H1 (cell line): ENCODE results near the gene MECR. TPM values are rescaled to one million over a fixed set of nuclear protein-coding genes. Genes with fewer than 3 reads are reported as not detected.

Experiments
- CTCF ChIA-PET: fragments of 300-600 bp; sonication (Branson Sonifier 250); formaldehyde crosslinking; loops from one replicate; lab custom pipeline; 2021; ENCODE audit not compliant: partially characterized antibody; lab: Charles Lee
- POLR2A ChIA-PET: fragments of 300-600 bp; sonication (Branson Sonifier 250); formaldehyde crosslinking; loops from one replicate; lab custom pipeline; 2021; ENCODE audit warnings: inconsistent platforms; ENCODE audit not compliant: partially characterized antibody; lab: Charles Lee
- DNase-seq, 2 experiments: peaks; one replicate each; pipeline versions ENCODE4 v3.0.0 to v3.0.0-alpha.2; 2010 to 2022; ENCODE audit warnings: low spot score in 2 of 2, low read depth in 1 of 2, mixed read lengths in 1 of 2
- FAIRE-seq: peaks from 2 replicates; lab custom pipeline; 2011; peaks lifted over from hg19 to GRCh38; lab: Jason Lieb, UNC
- H2AFZ ChIP-seq: 2 replicates; pipeline ENCODE4 v1.8.1; 2012; ENCODE audit warnings: low read length, inconsistent platforms
- H2AK5ac ChIP-seq: 2 replicates; pipeline ENCODE4 v1.6.1; 2013; ENCODE audit warnings: low read depth, low read length
- H2BK120ac ChIP-seq: replicated peaks from 2 replicates; pipeline ENCODE3; 2013; ENCODE audit warnings: low read depth, low read length, inconsistent platforms
- H2BK12ac ChIP-seq: 2 replicates; pipeline ENCODE4 v1.6.1; 2013; ENCODE audit warnings: low read depth, low read length
- H2BK15ac ChIP-seq: 2 replicates; pipeline ENCODE4 v1.6.1; 2013; ENCODE audit warnings: low read length
- H2BK20ac ChIP-seq: 2 replicates; pipeline ENCODE4 v1.6.1; 2013; ENCODE audit warnings: low read length
- H2BK5ac ChIP-seq: 2 replicates; pipeline ENCODE4 v1.6.1; 2013; ENCODE audit warnings: low read depth, low read length
- H3K14ac ChIP-seq: 2 replicates; pipeline ENCODE4 v1.6.1; 2013; ENCODE audit warnings: inconsistent platforms; ENCODE audit not compliant: insufficient read length
- H3K18ac ChIP-seq: 2 replicates; pipeline ENCODE4 v1.6.1; 2013; ENCODE audit warnings: low read length; ENCODE audit errors: extremely low read depth
- H3K23ac ChIP-seq: 2 replicates; pipeline ENCODE4 v1.6.1; 2013; ENCODE audit warnings: inconsistent platforms; ENCODE audit not compliant: insufficient read length
- H3K23me2 ChIP-seq: 2 replicates; pipeline ENCODE4 v1.6.1; 2013; ENCODE audit warnings: low read depth, low read length
- H3K27ac ChIP-seq: 2 replicates; pipeline ENCODE4 v1.6.1; 2011; ENCODE audit warnings: low read depth, low read length, inconsistent platforms
- H3K27me3 ChIP-seq, 4 experiments: replicated peaks in 1 of 4; 1 replicate in 1 of 4; 2 replicates in 3 of 4; pipeline versions ENCODE4 v1.6.1 to v1.8.1; 2011 to 2013; ENCODE audit warnings: low read length in 3 of 4, mild to moderate bottlenecking in 3 of 4, inconsistent platforms in 2 of 4, mixed read lengths in 2 of 4, moderate library complexity in 1 of 4; ENCODE audit not compliant: control insufficient read depth in 3 of 4, insufficient read depth in 3 of 4; ENCODE audit errors: extremely low read depth in 1 of 4
- H3K36me3 ChIP-seq, 4 experiments: 2 replicates each; pipeline versions ENCODE4 v1.6.1 to v1.8.1; 2011 to 2013; ENCODE audit warnings: mild to moderate bottlenecking in 4 of 4, low read length in 3 of 4, moderate library complexity in 2 of 4, control low read depth in 1 of 4, inconsistent platforms in 1 of 4; ENCODE audit not compliant: insufficient read depth in 4 of 4, control insufficient read depth in 2 of 4
- H3K4ac ChIP-seq: replicated peaks from 2 replicates; pipeline ENCODE3; 2013; ENCODE audit warnings: low read length, low read depth, mixed read lengths, inconsistent platforms; ENCODE audit not compliant: insufficient read length
- H3K4me1 ChIP-seq, 4 experiments: replicated peaks in 1 of 4; 1 replicate in 1 of 4; 2 replicates in 3 of 4; pipeline versions ENCODE4 v1.6.1 to v1.8.1; 2011 to 2013; ENCODE audit warnings: low read length in 3 of 4, inconsistent platforms in 2 of 4, mixed read lengths in 1 of 4; ENCODE audit not compliant: insufficient read depth in 4 of 4, control insufficient read depth in 3 of 4
- H3K4me2 ChIP-seq, 2 experiments: 2 replicates each; pipeline versions ENCODE4 v1.6.1 to v1.8.1; 2011 to 2013; ENCODE audit warnings: low read depth in 2 of 2, low read length in 2 of 2, control low read depth in 1 of 2, inconsistent platforms in 1 of 2, mild to moderate bottlenecking in 1 of 2; ENCODE audit not compliant: insufficient read depth in 1 of 2
- H3K4me3 ChIP-seq, 4 experiments: fragments of 200-600, 300-600 bp in 1 of 4; sonication (generic), shearing (Covaris generic), sonication (Bioruptor Twin) in 1 of 4; 2 replicates each; pipeline versions ENCODE4 v1.5.1 to v1.8.1; 2011 to 2016; ENCODE audit warnings: low read length in 4 of 4, low read depth in 3 of 4, control low read depth in 2 of 4, inconsistent platforms in 2 of 4, mild to moderate bottlenecking in 2 of 4, mixed read lengths in 1 of 4, moderate library complexity in 1 of 4; ENCODE audit not compliant: insufficient read depth in 2 of 4; ENCODE audit errors: extremely low read depth in 1 of 4
- H3K56ac ChIP-seq: replicated peaks from 2 replicates; pipeline ENCODE3; 2013; ENCODE audit warnings: low read depth, mild to moderate bottlenecking, mixed read lengths, low read length, inconsistent platforms; ENCODE audit not compliant: insufficient read length
- H3K79me1 ChIP-seq: 2 replicates; pipeline ENCODE4 v1.6.1; 2013; ENCODE audit warnings: low read depth, low read length, control low read depth
- H3K79me2 ChIP-seq, 2 experiments: 2 replicates each; pipeline versions ENCODE4 v1.6.1 to v1.8.1; 2012 to 2013; ENCODE audit warnings: low read length in 2 of 2, mild to moderate bottlenecking in 2 of 2, inconsistent platforms in 1 of 2; ENCODE audit not compliant: insufficient read depth in 2 of 2, control insufficient read depth in 1 of 2
- H3K9ac ChIP-seq, 4 experiments: replicated peaks in 1 of 4; 1 replicate in 1 of 4; 2 replicates in 3 of 4; pipeline versions ENCODE4 v1.6.1 to v1.8.1; 2011 to 2013; ENCODE audit warnings: low read depth in 3 of 4, low read length in 3 of 4, control low read depth in 2 of 4, mild to moderate bottlenecking in 2 of 4, moderate library complexity in 2 of 4, inconsistent platforms in 1 of 4; ENCODE audit errors: extremely low read depth in 1 of 4
- H3K9me3 ChIP-seq, 2 experiments: 2 replicates each; pipeline versions ENCODE4 v1.6.1 to v1.8.1; 2012 to 2013; ENCODE audit warnings: mild to moderate bottlenecking in 2 of 2, moderate library complexity in 2 of 2, control low read depth in 1 of 2, inconsistent platforms in 1 of 2, low read depth in 1 of 2, low read length in 1 of 2, mixed read lengths in 1 of 2; ENCODE audit not compliant: insufficient read depth in 2 of 2
- H4K20me1 ChIP-seq, 2 experiments: replicated peaks in 1 of 2; 2 replicates each; pipeline versions ENCODE3 to v1.8.1; 2011 to 2013; ENCODE audit warnings: inconsistent platforms in 2 of 2, low read length in 2 of 2, mild to moderate bottlenecking in 1 of 2; ENCODE audit not compliant: insufficient read depth in 2 of 2, control insufficient read depth in 1 of 2
- H4K5ac ChIP-seq: 2 replicates; pipeline ENCODE4 v1.6.1; 2013; ENCODE audit warnings: low read length, low read depth, mixed read lengths, inconsistent platforms; ENCODE audit not compliant: insufficient read length
- H4K8ac ChIP-seq: 2 replicates; pipeline ENCODE4 v1.8.0; 2013; ENCODE audit warnings: mild to moderate bottlenecking, moderate library complexity, low read length, inconsistent platforms; ENCODE audit not compliant: insufficient read depth; ENCODE audit errors: extremely low read depth
- H4K91ac ChIP-seq: replicated peaks from 2 replicates; pipeline ENCODE3; 2013; ENCODE audit warnings: low read length, mixed read lengths, inconsistent platforms; ENCODE audit not compliant: insufficient read length
- BRCA1 ChIP-seq: IDR thresholded peaks from 2 replicates; pipeline ENCODE4 v1.6.1; 2012; ENCODE audit warnings: low read depth, low read length, improper control_type of control experiment
- FOSL1 ChIP-seq: IDR thresholded peaks from 2 replicates; pipeline ENCODE4 v1.6.1; 2011; ENCODE audit warnings: mild to moderate bottlenecking, low read depth, low read length, moderate library complexity; ENCODE audit not compliant: insufficient read depth
- HDAC2 ChIP-seq, 2 experiments: fragments of 300-600 bp in 1 of 2; sonication (generic) in 1 of 2; IDR thresholded peaks; 2 replicates each; pipeline ENCODE4 v1.6.1; 2011 to 2012; ENCODE audit warnings: low read depth in 2 of 2, low read length in 2 of 2, mild to moderate bottlenecking in 2 of 2, moderate library complexity in 2 of 2, borderline replicate concordance in 1 of 2, inconsistent platforms in 1 of 2
- POLR2A ChIP-seq, 2 experiments: IDR thresholded peaks; 1 replicate in 1 of 2; 2 replicates in 1 of 2; pipeline ENCODE4 v1.6.1; 2011; ENCODE audit warnings: low read depth in 2 of 2, low read length in 2 of 2, mild to moderate bottlenecking in 2 of 2; ENCODE audit errors: control extremely low read depth in 1 of 2
- SP1 ChIP-seq: IDR thresholded peaks from 2 replicates; pipeline ENCODE4 v1.6.1; 2011; ENCODE audit warnings: low read depth, low read length
- WGBS, 2 experiments: shearing (Covaris generic) in 1 of 2; methylation state at CpG; one replicate each; pipeline versions ENCODE4 v1.1.6 to v1.1.7; 2013 to 2015; ENCODE audit warnings: low lambda C conversion rate in 2 of 2, mixed read lengths in 2 of 2, inconsistent platforms in 1 of 2, low coverage in 1 of 2, missing lambda C conversion rate in 1 of 2; ENCODE audit not compliant: insufficient replicate concordance in 2 of 2, insufficient coverage in 1 of 2, insufficient read length in 1 of 2; ENCODE audit errors: extremely low coverage in 1 of 2, missing lambda C conversion rate in 1 of 2; 5-methylcytosine and 5-hydroxymethylcytosine counted together
- polyA plus RNA-seq, 7 experiments: library from polyadenylated mRNA; depleted of rRNA in 3 of 7; stranded (reverse) in 5 of 7; unstranded in 2 of 7; fragments of >200 nt in 5 of 7; fragments of 200-250 nt in 2 of 7; gene quantifications; 1 replicate in 5 of 7; 2 replicates in 1 of 7; 4 replicates in 1 of 7; pipeline versions ENCODE4 v1.2.1 to v1.2.3, GENCODE V29; 2011 to 2013; ENCODE audit warnings: missing spikeins in 2 of 7, mixed read lengths in 2 of 7
- total RNA-seq: library from RNA; stranded (reverse); fragmentation: NEBNext Ultra II Directional; extraction: Animal tissue kit (Norgen Biotek cat#: 25700); gene quantifications from 2 replicates; pipeline ENCODE4 v1.2.1, GENCODE V29; 2021
- TF ChIP-seq, protein P1 (sequence below): IDR thresholded peaks from 2 replicates; pipeline ENCODE4 v1.6.1; 2011; ENCODE audit warnings: low read depth, mild to moderate bottlenecking, low read length; ENCODE audit not compliant: insufficient read depth

The MECR gene
- total and polyA plus RNA-seq, 2 of the 8 experiments (the other 6 are each of a cell fraction or from before 2014, with no cell fraction given), result 24.2 to 24.4 TPM

DNA sequence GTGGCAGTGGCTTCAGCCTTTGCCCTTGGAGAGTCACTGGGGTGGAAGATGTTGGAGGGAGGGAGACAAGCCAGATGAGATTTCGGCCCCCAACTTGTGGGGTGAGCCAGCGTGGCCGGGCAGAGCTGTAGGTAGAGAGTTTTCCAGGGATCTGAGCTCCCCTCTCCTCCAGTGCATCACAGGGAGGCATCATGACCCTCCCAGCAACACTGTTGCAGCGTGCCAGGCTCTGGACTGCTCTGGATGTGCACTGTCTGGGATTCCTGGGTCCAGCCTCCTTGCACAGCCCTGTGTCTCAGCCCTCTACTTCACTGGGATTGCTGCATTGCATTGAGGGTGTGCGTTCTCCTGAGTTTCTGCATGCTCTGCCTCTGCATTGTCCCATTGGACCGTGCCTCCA is 14.5 kb upstream of the MECR start:
- WGBS, 2 experiments, result 98% methylated on average over 6 of the region's 6 CpGs; no CpG with 5 or more reads in 1 of the 2 experiments
- H2BK20ac ChIP-seq, result 0 out of 2 replicates have a peak overlapping the region, but pooled peaks have one; percentile 4

More for the DNA sequence above, 14.5 kb upstream of the MECR start:
- DNase-seq (no peak), FAIRE-seq (no peak)
- peaks cover 11% of the 10 kb centered on the region for H3K79me1 ChIP-seq
- no peak overlapping the region for H3K9ac ChIP-seq
- no peaks in the 10 kb centered on the region for H3K27me3 ChIP-seq
- peak overlapping the region; percentile 14 for H2BK15ac ChIP-seq
- CTCF ChIA-PET, result interaction anchor here (0.7 to 12.3 kb wide), 18 partner anchors 11 to 210 kb away, joined by 3 to 113 read pairs (median 4); no protein-coding TSS in a partner anchor
- peak overlapping the region; percentile 46 for H4K91ac ChIP-seq
- POLR2A ChIA-PET, result interaction anchor here (1.4 kb wide), 1 partner anchor 15 kb away, joined by 3 read pairs; the partner anchor contains the start of gene MECR
- H4K5ac ChIP-seq, result no peak overlapping the region
- H3K56ac ChIP-seq, result no peak overlapping the region
- no peak overlapping the region for H3K23ac ChIP-seq
- no peak overlapping the region for H3K4ac ChIP-seq
- peaks cover 2% of the 10 kb centered on the region; the same call in 1 of the 2 replicates for H3K23me2 ChIP-seq
- no peak overlapping the region for H4K8ac ChIP-seq
- H3K18ac ChIP-seq, result no peak overlapping the region
- H3K4me3 ChIP-seq, result no peak overlapping the region
- no peak overlapping the region for H3K4me2 ChIP-seq
- H3K27ac ChIP-seq, result no peak overlapping the region
- H2AFZ ChIP-seq, result no peak overlapping the region
- no peak overlapping the region for H3K14ac ChIP-seq
- no peaks in the 10 kb centered on the region for H3K9me3 ChIP-seq
- H2BK12ac ChIP-seq, result peak overlapping the region; percentile 52; the same call in 1 of the 2 replicates
- H2BK120ac ChIP-seq, result no peak overlapping the region
- peak overlapping the region; percentile 28; the same call in 1 of the 2 replicates for H2BK5ac ChIP-seq
- H3K79me2 ChIP-seq, result no peaks in the 10 kb centered on the region
- peak overlapping the region; percentile 75 for H2AK5ac ChIP-seq
- H4K20me1 ChIP-seq, result no peaks in the 10 kb centered on the region
- H3K36me3 ChIP-seq, result no peaks in the 10 kb centered on the region
- peaks cover 13 to 25% (median 21%) of the 10 kb centered on the region in 4 experiments for H3K4me1 ChIP-seq
- no peak for TF ChIP-seq SP1
- TF ChIP-seq HDAC2 (IDR thresholded peaks at IDR 0.05; ENCODE audit: borderline replicate concordance in 1 of 2, low read depth in 2 of 2, low read length in 2 of 2), result no peak
- no peak for TF ChIP-seq BRCA1
- TF ChIP-seq POLR2A (IDR thresholded peaks at IDR 0.05; ENCODE audit: control extremely low read depth in 1 of 2, low read depth in 2 of 2, low read length in 2 of 2), result no peak
- no peak for TF ChIP-seq FOSL1
- TF ChIP-seq, protein P1, sequence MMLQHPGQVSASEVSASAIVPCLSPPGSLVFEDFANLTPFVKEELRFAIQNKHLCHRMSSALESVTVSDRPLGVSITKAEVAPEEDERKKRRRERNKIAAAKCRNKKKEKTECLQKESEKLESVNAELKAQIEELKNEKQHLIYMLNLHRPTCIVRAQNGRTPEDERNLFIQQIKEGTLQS, result no peak
